C4-2B (cell line): Measurements from ENCODE around the gene RAB32.

Experiments
- H3K27ac ChIP-seq: fragments of 450-650 bp; 2 replicates; pipeline ENCODE4 v1.5.1; 2017
- CTCF ChIP-seq: fragments of 450-650 bp; conservative IDR thresholded peaks from 2 replicates; pipeline ENCODE4 v1.5.1; 2017; ENCODE audit warnings: mild to moderate bottlenecking
- ZFX ChIP-seq: fragments of 450-650 bp; IDR thresholded peaks from 2 replicates; pipeline ENCODE4 v1.6.1; 2017

The RAB32 gene

GRCh38 chr6:146598772-146599405 lies 55.3 kb downstream of the RAB32 start, which contains the start of gene ADGB:
Gene ADGB, plus strand, starts transcription at chr6:146598972. Its CDS starts 69 bp downstream, at chr6:146599041.
- H3K27ac ChIP-seq = no peak within 1 kb of the TSS
- TF ChIP-seq CTCF (no peak), ZFX (no peak)

- TF ChIP-seq ZFX (no peak), CTCF (no peak)
Measured at GRCh38 chr6:146601352-146601751, 57.7 kb downstream of the RAB32 start.

GRCh38 chr6:146602526-146602925 lies 58.9 kb downstream of the RAB32 start:
- no peak overlapping the region for H3K27ac ChIP-seq
- TF ChIP-seq ZFX = no peak
- no peak for TF ChIP-seq CTCF

More at GRCh38 chr6:146601352-146601751, 57.7 kb downstream of the RAB32 start:
- no peak overlapping the region for H3K27ac ChIP-seq
